SK-N-MC (cell line): ENCODE measurements around the gene FAM174C.

ENCODE experiments used
- EZH2 ChIP-seq: fragments of 200-600 bp; sonication (generic); IDR thresholded peaks from one replicate; pipeline ENCODE4 v1.6.1; 2017; ENCODE audit warnings: antibody characterized with exemption
- POLR2AphosphoS5 ChIP-seq: IDR thresholded peaks from 2 replicates; pipeline ENCODE4 v1.6.1; 2012; ENCODE audit warnings: mild to moderate bottlenecking, low read depth, low read length, borderline replicate concordance

DNA sequence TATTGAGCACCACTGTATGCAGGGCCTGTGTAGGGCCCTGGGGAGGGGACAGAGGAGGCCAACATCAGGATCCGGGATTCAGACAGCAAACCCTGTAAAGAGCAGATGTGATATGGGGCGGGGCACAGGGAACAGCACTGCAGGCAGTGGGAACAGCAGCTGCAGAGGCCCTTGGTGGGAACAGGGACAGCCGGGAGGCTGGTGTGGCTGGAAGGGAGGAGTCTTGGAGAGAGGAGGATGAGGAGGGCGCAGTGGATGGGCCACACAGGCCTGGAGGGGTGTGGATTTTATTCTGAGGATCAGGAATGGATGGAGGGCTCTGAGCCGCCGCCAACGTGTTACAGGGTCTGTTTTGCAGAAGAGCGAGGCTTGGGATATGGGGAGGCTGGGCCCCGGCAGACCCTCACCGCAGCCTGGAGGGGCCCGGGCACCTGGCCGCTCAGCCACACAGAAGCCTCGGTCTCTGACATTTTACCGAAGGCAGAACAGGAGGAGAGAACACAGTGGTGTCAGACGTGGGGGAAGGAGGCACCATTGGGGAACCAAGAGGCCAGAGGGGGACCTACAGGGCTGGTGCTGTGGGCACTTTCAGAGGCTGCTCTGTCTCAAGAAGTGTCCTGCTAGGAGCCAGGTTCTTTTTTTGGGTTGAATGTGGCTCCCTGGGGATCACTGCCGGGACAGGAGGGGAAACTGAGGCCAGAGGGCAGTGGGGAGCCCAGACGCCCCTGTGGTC, 17.3 kb downstream of the FAM174C start:
- TF ChIP-seq EZH2 (no peak), POLR2AphosphoS5 (no peak)
